ENCODE measurements around the gene CDK18.

The CDK18 gene

GRCh38 chr1:205519541-205520131 lies 15.2 kb downstream of the CDK18 start:
- no peak for TF ChIP-seq CTCF (conservative IDR thresholded peaks at IDR 0.05; ENCODE audit: low read depth, low read length)
- no peak for DNase-seq (ENCODE audit: low read depth)
- no peak overlapping the region for H3K4me3 ChIP-seq (ENCODE audit: low read length)

DNA sequence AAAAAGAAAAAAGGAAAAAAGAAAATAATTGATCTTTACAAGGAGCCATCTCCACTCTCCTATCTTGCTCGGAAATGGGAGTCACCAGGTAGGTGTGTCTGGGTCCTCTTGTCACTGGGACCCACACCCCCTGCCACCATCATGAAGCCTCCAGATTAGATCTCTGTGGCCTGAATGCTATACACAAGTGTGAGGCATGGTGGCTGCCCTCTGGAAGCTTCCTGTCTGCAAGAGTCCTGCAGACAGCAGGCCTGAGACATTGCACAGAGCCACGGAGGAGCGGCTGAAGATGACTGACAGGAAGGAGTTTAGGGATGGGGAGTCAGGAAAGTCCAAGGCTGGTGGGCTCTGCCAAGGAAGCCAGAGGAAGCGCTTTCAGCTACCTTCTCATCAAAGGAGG lies 16.2 kb downstream of the CDK18 start:
- no peak for DNase-seq (ENCODE audit: low read depth)
- H3K4me3 ChIP-seq (ENCODE audit: low read length), result no peak overlapping the region
- TF ChIP-seq CTCF (conservative IDR thresholded peaks at IDR 0.05; ENCODE audit: low read depth, low read length), result no peak

DNA sequence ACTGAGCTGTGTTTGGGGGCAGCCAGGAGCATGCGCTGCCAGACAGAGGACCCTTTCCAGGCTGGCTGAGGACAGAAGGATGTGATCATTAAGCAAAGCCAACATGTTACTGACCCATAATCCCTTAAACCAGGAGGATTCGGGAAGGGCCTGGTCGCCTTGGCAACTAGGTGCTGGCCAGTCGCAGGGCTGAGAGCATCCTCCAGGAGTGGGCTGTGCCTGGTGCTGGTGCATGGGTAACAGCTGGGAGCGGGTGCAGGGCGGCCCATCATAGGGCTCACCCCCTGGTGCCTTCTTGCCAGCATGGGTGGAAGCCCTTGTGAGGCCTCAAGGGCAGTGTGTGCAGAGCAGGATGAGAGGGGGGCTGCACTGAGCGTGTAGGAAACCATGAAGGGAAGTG lies 17.2 kb downstream of the CDK18 start:
- DNase-seq (ENCODE audit: low read depth), result no peak
- no peak for TF ChIP-seq CTCF (conservative IDR thresholded peaks at IDR 0.05; ENCODE audit: low read depth, low read length)
- H3K4me3 ChIP-seq (ENCODE audit: low read length), result no peak overlapping the region

DNA sequence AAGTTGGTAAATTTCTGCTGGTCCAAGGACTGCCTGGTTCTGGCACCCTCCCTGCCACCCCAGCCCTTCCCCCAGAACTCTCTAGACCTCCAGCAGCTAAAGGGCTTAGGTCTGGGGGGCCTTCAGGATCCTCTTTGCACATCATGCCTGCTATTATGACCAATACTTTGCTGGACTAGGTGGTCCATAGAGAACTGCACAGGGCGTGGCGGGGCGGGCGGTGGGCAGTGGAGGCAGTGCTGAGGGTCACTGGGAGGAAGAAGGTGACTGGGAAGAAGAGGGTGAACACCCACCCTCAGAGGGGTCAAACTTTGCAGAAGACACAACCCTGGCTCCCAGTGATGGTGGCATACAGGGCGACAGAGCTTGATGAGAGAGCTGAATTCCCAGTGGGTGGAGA lies 18.2 kb downstream of the CDK18 start:
- DNase-seq (ENCODE audit: low read depth), result no peak
- no peak overlapping the region for H3K4me3 ChIP-seq (ENCODE audit: low read length)
- no peak for TF ChIP-seq CTCF (conservative IDR thresholded peaks at IDR 0.05; ENCODE audit: low read depth, low read length)

DNA sequence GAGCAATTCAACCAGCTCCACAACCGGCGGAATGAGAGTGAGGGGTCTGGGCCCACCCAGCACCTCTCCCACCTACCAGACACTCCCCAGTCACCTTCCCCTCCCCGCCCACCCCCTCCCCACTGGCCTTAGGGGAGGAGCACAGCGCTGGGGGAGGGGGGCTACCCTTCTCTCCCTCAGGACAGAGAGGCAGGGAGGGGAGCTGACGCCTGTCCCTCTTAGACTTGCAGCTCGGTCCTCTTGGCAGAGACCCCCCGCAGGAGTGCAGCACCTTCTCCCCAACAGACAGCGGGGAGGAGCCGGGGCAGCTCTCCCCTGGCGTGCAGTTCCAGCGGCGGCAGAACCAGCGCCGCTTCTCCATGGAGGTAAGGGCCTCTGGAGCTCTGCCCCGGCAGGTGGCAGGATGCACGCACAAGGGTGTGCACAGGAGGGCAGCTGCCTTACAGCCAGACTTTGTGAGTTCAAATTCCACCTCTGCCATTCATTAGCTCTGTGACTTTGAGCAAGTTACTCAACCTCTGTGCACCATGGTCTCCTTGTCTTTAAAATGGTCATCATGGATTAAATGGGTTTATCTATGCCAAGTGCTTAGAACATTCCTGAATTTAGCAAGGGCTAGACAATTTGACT lies 18.9 kb downstream of the CDK18 start:
- H3K4me3 ChIP-seq (ENCODE audit: low read length), result no peak overlapping the region
- TF ChIP-seq CTCF (conservative IDR thresholded peaks at IDR 0.05; ENCODE audit: low read depth, low read length), result no peak
- DNase-seq (ENCODE audit: low read depth), result no peak

DNA sequence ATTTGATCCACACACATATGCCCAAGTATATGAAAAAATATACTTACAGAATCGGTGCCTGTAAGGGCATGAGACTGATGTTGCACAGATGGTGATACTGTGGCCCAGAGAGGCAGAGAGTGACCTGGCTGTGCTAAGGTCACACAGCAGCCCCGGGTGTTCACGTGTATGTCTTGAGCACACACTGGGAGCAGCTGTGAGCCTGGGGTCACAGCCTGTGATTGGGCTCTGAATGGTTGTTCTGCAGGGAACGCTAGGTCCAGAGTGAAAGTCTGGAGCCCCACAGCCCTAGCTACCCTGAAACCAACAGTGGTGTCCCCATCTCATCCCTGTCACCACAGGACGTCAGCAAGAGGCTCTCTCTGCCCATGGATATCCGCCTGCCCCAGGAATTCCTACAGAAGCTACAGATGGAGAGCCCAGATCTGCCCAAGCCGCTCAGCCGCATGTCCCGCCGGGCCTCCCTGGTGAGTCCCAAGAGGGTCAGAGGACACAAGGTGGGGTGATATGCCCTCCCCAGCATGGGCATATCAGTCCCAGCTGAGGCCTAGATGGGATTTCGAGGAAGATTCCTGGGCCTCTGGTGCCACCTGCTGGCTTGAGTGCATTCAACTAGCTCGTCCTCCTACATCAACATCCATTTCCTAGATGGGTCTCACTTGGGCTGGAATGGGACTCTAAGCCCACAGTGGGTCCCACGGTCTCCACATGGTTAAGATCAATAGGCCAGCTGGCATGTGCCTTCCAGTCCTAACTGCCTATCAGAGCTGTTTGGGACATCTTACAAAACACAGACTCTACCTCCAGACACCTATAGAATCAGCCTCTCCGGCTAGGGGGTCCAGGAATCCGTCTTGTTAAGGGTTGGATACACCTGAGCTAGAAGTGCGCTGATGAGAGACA lies 19.7 kb downstream of the CDK18 start:
- no peak overlapping the region for H3K4me3 ChIP-seq (ENCODE audit: low read length)
- no peak for DNase-seq (ENCODE audit: low read depth)
- peak; percentile 74 for TF ChIP-seq CTCF (conservative IDR thresholded peaks at IDR 0.05; ENCODE audit: low read depth, low read length)

Data from retinal pigment epithelial cell (primary cell).